ENCODE measurements around the gene SERPINA3. TPM values are rescaled to one million over a fixed set of nuclear protein-coding genes. Genes with fewer than 3 reads are reported as not detected.
"Not testable (repeated sequence)": the region's sequence is repeated elsewhere in the genome, so short reads cannot be mapped to it uniquely, and the experiment has no call there.

Gene SERPINA3
- total RNA-seq (2014; rRNA removed; shearing (Covaris generic)) = not detected in 2 replicates

DNA sequence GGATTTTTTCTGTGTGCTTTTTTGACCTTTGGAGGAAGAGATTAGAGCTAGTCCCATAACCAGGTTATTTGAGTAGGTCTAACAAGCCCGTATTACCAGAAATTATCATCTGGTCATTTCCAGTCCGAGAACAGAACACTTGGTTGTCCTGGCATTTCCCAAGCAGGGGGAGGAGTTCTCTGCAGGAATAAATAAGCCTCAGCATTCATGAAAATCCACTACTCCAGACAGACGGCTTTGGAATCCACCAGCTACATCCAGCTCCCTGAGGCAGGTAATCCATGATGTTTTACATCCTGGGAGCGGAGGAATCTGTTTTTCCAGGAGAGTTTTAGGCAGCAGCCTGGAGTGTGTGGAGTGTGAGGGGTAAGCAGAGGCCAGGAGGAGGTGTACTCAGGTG lies at the start of gene SERPINA3:
Gene SERPINA3, plus strand, starts transcription at position 218 of the 400 bp plus-strand sequence. CDS start 2,051 bp downstream, outside the sequence.
- no peak for DNase-seq (ENCODE audit: low spot score)

DNA sequence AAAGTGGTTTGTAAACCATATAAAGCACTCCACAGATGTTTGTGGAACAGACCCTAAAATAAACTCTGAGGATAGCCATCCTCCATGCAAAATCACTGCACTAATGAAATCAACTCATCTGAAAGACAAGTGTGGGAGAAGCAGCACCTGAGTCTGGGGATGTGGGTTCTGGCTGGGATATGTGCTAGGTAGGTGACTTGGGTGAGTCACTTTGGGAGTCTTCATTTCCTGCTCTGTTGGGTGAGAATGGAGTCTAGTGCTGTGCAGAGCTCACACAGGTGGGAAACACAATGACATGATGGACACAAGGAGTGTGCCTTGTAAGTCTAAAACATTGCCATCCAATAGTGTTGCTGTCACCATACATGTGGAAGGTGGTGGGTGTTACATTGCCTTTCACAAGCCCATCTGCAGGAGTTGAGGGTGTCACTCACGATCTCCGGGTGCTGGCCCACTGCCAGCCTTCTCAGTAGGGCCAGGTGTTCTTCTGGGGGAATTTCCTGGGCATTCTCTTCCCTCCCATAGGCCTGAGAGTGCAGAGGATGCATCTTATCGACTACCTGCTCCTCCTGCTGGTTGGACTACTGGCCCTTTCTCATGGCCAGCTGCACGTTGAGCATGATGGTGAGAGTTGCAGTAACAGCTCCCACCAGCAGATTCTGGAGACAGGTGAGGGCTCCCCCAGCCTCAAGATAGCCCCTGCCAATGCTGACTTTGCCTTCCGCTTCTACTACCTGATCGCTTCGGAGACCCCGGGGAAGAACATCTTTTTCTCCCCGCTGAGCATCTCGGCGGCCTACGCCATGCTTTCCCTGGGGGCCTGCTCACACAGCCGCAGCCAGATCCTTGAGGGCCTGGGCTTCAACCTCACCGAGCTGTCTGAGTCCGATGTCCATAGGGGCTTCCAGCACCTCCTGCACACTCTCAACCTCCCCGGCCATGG lies 49.0 kb upstream of the SERPINA3 start:
- no peak for DNase-seq (ENCODE audit: low spot score)

DNA sequence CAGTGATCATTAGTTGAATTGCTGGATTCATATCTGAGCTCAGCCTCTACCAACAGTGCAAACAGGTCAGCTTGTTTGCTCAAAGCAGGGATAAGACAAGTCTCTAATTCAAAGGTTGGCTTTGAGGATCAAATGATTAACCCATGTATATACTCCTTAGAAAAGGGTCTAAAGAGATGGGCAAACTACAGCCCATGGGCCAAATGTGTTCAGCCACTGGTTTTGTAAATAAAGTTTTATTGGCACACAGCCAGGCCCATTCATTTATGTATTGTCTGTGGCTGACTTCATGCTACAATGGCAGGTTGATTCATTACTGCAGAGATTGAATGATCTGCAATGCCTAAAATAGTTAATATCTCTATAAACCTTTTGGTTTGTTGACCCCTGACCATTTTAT lies 47.8 kb upstream of the SERPINA3 start:
- no peak for DNase-seq (ENCODE audit: low spot score)

DNA sequence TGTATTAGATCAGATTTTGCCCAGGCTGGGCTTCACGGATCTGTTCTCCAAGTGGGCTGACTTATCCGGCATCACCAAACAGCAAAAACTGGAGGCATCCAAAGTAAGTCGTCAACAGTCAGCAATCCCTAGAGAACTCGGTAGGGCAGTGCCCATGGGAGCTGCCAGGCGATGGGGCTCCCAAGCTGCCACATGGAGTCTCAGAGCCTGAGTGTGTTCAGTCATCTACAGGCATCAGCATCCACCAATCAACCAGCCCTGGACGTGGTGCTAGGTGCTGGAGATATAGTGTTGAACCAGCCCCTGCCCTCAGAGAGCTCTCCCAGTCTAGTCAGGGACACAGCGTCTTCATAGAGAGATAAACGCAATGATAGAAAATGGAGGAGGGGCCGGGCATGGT lies 44.0 kb upstream of the SERPINA3 start:
- DNase-seq (ENCODE audit: low spot score) = no peak

DNA sequence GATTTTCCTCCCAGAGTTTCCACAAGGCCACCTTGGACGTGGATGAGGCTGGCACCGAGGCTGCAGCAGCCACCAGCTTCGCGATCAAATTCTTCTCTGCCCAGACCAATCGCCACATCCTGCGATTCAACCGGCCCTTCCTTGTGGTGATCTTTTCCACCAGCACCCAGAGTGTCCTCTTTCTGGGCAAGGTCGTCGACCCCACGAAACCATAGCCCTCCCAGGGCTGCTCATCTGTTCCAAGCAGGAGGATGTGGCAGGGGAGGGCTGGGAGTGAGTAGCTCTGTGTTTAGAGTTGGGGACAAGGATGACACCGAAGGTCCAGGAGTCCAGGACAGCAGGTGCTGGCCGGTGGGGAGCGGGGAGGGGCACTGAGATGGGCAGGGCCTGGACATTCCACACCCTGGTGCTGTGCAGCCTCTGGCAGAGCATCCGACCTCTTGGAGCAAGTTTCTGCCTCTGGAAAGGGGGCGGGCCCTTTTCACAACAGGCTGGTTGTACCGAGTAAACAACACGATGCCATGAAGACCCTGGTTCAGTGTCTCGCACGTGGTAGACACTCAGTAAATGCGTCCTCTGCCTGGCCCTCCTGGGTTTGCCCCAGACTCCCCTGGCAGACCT lies 42.7 kb upstream of the SERPINA3 start:
- DNase-seq (ENCODE audit: low spot score) = no peak

DNA sequence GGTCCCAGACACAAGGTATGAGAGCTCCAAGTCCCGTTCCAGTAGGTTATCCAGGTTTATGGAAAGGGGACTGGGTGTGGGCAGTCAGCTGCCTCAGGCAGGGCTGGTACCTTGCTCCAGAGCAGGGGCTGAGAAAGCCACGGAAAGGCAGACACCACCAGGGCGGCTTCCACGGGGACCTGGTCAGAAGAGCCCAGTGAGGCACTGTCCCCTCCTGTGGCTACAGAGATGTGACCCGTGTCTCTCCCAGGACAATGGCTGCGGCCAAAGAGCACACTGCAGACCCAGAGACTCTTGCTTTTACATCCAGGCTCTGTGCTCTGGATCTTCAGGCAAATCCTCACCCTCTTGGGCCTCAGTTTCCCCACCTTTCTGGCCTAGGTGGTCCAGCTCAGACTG lies 42.2 kb upstream of the SERPINA3 start:
- DNase-seq (ENCODE audit: low spot score) = no peak

DNA sequence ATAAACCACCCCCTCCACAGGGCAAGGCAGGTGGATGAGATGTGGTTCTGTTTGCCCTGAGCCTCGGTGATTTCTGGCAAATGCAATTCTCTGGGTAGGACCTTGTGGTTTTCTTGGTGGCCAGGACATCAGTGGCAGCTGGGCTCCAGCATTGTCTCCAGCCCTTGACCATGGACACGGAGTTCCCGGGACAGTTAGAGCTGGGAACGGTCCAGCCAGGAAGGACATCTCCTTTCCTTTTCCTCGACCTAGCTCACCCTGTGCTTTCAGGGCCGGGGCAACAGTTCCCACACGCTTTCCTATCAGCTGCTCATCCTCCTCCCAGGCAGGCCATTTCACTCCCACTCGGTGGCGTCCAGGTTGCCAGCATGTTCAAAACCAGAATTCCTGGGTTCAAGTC lies 41.8 kb upstream of the SERPINA3 start:
- DNase-seq (ENCODE audit: low spot score) = no peak

DNA sequence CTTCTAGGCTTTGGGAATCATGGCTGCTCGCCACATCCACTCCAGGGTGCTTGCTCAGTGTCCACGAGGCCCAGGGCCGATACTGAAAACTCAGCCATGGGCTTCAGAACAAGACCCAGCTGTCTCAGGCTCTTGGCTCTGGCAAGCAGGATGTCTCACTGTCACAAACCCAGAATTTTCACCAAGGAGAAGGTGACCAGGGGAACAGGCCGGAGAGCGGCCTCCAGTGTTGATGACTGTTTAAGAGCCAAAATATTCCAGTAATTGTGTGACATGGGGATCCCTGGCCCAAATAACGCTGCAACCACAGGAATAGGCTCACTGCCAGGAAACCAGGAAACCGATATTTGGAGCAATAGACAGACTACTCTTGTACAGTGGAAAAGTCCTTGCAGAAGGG lies 40.8 kb upstream of the SERPINA3 start:
- no peak for DNase-seq (ENCODE audit: low spot score)

DNA sequence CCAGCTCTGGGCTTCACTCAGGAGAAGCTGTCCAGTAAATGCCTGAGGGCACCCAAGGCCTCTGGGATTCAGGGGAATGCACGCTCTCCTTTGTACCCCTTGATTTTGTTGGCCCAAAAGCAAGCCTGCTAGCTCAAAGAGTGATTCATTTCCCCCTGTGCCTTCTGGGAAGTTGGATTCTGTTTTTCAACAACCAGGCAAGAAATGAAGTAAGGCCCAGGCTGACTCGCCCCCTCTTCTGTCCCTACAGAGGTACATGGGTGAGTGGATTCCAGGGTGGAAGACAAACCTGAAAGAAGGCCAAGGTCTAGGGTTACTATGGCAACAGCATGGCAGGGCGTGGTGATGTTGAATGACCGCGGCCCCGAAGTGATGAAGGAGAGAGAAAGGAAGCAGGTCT lies 40.2 kb upstream of the SERPINA3 start:
- no peak for DNase-seq (ENCODE audit: low spot score)

DNA sequence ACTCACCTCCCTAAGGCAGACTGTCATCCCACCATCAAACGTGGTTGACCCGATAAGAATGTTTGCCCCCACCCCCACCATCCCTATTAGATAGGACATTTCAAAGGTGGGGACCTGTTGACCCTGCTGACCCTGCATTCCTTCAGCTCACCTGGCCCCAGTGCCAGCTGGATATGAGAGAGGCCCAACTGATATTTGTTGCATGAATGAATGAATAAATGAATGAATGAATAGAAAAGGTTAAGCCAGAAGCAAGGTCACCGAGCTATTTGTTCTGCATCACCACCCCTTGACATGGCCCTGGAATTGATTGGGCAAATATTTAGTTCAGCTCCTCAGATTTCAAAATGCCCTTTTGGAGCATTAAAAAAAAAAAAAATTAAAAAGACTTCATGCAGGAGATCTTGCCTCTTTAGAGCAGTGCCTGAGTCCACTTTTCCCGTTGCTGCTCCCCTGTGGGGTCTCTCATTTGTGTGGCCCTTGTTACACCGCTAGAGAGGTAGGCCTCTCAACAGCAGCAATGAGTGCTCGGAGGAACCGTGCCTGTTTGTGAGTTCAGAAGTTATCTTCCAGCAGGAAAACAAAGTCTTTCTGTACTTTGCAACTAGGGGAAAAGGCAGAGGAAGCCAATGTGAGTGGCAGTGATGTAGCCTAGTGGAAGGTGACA lies 39.4 kb upstream of the SERPINA3 start:
- no peak for DNase-seq (ENCODE audit: low spot score)

DNA sequence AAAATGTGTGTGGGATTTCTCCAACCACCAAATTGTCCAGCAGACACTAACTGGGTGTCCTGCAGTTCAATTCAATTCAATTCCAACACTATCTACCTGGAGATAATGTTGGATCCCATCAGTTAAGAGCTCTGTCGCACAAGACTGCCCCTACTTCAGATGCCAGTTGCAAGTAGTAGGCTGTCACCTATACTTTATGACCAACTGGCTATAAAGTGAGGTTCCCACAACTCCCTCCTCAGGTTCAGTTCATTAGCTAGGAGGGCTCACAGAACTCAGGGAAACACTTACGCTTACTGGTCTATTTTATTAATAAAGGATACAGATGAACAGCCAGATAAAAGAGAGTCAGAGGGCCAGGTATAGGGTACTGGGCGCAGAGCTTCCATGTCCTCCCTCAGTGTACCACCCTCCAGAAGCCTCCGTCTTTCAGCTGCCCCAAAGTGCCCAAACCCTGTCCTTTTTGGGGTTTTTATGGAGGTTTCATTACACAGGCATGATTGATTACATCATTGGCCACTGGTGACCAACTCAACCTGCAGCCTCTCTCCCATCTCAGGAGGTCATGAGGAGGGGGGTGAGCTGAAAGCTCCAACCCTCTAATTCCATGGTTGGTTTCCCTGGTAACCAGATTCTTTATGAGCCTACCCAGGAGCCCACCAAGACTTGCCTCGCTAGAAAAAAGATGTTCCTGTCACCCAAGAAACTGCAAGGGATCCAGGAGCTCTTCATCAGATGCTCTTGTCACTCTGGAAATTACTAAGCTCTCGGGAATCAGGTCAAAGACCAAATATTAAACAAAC lies 38.5 kb upstream of the SERPINA3 start:
- DNase-seq (ENCODE audit: low spot score) = no peak

DNA sequence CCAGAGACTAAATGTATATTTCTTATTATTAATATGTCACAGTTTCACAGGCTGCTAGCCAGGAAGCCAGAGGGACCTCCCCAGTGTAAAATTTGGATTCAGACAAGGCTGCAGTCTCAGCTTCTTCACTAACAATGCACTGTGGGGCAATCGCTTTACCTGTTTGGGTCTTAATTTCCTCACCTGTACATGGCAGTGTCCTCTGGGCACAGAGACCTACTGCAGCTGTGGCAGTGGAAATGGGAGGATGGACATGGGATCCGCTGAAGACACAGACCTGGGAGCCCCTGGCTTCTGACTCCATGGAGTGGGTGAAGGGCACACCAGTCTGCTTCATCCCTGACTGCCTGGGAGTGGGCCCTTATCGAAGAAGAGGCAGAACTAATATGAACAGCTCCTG lies 37.9 kb upstream of the SERPINA3 start:
- DNase-seq (ENCODE audit: low spot score) = no peak

DNA sequence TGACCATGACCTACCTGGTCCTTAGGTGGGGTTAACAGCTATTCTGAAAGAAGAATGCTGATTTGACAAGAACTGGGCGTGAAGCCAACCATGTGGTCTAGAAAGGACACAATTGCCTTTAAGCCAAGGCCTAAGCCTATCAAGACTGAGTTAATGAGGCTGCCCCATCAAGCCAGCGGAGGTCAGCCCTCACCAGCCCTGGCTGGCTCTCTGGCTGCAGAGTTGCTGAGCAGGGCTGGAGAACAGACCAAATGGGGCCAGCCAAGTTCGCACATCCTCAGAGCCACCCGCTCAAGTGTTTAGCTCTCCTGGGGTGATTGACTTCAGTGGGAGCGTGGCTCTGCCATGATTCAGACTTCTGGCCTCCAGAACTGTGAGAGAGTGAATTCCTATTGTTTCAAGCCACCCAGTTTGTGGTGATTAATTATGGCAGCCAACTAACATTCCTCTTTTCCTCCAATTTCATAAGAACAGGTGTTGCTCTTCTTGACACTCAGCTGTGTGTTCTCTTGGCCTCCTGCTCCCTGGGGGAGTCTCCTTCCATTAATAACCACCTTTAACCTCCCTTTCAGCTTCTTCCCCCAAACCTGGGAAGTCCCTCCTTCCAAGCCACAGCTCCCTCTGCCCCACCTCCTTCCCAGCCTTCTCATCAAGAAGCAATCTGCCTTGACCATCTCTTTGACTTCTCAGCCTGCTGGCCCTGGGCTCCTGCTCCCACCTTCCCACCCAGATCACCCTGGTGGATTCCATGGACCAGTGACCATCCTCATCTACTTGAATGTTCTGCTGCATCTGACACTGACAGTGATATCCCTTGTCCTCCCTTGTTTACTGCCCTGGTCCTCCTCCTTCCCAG lies 36.2 kb upstream of the SERPINA3 start:
- DNase-seq (ENCODE audit: low spot score) = peak; percentile 53

DNA sequence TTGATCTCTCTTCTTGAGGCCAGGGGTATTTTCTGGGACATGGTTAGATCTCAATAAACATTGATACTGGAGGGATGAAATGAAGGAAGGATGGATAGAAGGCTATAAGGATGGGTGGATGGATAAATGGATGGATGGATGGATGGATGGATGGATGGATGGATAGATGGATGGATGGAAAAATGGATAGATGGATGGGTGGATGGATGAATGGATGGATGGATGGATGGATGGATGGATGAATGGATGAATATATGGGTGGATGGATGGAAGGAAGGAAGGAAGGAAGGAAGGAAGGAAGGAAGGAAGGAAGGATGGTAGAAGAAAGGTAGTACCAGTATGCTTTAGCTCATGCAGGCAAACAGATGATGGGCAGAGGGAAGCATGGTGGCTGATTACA lies 34.7 kb upstream of the SERPINA3 start:
- DNase-seq (ENCODE audit: low spot score) = not testable (repeated sequence)

DNA sequence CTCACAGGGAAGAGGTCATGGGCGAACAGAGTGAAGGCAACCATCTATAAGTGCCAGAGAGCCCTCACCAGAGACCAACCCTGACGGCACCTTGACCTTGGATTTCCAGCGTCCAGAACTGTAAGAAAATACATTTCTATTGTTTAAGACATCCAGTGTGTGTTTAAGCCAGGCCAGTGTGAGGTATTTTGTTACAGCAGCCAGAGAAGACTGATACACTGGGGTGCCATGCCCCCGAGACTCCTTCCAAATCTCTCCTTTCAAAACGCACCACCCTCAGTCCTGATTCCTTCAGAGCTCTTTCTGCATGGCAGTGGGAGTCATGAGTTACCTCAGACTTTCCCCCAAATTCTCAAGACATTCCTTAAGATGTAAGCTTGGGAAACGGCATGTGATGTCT lies 33.5 kb upstream of the SERPINA3 start:
- DNase-seq (ENCODE audit: low spot score) = no peak

DNA sequence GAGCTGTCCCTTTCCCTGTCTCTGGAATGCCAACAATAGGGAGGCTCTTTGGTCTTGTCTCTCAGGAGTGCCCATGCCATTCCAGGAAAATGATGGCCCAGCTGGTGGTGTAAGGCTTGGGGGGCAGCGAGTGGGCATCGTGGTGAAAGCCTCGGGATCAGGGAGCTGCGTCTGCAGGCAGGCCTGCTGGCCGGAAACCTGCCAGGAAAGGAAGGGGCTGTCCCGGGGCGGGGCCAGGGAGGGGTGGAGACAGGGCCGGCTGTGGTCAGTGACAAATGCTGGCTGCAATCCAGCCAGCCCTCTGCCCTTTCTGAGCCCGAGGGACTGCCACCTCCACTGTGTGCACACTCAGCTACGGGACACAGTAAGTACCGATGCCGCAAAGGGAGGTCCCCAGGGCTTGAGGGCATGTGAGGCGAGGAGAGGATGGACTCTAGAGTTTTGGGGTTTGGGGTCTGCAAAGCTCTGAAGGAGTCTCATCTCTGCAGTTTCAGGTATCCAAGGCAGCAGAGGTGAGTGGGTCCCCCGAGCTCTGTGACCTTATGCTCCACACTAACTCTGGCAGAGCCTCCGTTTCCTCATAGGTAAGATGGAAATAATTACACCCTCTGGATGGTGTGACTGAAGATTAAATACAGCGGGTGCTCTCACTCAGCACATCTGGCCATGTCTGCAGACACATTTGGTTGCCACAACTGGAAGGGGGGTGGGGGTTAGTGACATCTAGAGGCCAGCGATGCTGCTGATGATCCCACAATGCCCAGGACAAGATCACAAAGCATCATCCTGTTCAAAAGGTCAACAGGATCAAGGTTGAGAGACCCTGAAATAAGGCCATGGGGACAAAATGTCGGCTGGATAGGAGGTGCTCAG lies 30.8 kb upstream of the SERPINA3 start, which contains the start of gene SERPINA5:
Gene SERPINA5, plus strand, starts transcription at position 300 of the 873 bp plus-strand sequence. CDS start 5,937 bp downstream, outside the sequence.
- peak; percentile 24 for DNase-seq (ENCODE audit: low spot score)

DNA sequence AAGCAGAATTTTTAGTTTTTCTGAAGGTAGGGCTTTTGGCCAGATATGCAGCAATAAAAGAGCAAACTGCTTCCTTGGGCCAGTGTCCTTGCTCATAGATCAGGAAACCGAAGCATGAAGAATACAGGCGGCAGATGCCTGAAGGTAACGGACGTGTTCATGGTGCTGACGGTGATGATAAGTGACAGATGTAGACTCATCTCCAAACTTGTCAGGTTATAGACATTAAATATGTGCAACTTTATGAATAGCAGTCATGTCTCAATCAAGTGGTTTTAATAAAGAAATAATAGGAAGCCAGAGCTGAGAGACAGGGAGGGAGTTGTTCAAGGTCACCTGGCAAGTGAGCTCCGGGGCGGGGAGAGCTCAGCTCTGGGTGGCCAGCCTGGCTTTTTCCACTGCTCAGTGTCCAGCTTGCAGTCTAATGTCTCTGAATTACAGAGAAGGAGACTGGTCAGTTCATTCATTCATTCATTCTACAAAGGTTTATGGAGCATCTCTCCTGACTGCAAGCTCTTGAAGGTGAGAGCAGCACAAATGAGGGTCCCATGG lies 29.9 kb upstream of the SERPINA3 start:
- no peak for DNase-seq (ENCODE audit: low spot score)

DNA sequence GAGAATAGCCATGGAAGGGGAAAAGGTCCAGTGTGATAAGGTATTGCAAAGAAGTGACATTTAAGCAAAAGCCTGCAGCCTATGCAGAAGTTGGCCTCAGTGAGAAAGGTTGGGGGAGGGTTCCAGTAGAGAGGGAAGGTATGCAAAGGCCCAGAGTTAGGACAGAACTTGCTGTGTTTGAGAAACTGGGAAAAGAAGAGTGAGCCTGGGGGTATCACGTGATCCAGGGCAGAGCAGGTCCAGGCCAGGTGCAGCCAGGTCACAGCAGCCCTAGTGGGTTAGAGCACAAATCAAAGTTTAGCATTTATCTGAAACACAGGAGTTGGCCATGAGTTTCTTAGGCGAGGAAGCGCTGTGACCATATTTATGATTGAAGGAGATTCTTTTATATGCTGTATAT lies 29.3 kb upstream of the SERPINA3 start:
- DNase-seq (ENCODE audit: low spot score) = no peak

DNA sequence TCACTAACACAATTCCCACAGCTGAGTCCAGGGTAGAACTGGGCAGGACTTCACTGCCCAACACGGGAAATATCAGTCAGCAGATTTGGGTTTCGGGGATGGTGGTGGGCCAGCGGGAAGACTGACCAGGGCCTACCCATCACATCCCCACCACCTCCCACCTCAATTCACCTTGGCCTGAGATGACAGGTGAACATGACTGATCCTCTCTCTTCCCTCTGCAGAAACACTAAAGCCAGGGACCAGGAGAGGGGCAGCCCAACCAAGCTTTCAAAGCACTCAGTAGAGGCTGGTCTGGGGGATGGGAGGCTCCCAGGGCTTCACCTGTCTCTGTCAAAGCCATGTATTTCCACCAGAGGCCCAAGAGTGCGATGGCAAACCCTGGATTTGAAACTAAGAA lies 28.6 kb upstream of the SERPINA3 start:
- no peak for DNase-seq (ENCODE audit: low spot score)

All from A172 (cell line).